GM12891 (cell line): Measurements from ENCODE around the gene RXFP4.

Experiments
- POLR2A ChIP-seq: IDR thresholded peaks from 2 replicates; pipeline ENCODE4 v1.6.1; 2011; ENCODE audit warnings: low read depth, low read length, control low read depth
- POLR2AphosphoS5 ChIP-seq: IDR thresholded peaks from 2 replicates; pipeline ENCODE4 v1.6.1; 2011; ENCODE audit warnings: low read depth, low read length, control low read depth
- SPI1 ChIP-seq: IDR thresholded peaks from 2 replicates; pipeline ENCODE4 v1.6.1; 2011; ENCODE audit warnings: low read depth, low read length, control low read depth
- TAF1 ChIP-seq: IDR thresholded peaks from 2 replicates; pipeline ENCODE4 v1.6.1; 2011; ENCODE audit warnings: low read depth, low read length, control low read depth

DNA sequence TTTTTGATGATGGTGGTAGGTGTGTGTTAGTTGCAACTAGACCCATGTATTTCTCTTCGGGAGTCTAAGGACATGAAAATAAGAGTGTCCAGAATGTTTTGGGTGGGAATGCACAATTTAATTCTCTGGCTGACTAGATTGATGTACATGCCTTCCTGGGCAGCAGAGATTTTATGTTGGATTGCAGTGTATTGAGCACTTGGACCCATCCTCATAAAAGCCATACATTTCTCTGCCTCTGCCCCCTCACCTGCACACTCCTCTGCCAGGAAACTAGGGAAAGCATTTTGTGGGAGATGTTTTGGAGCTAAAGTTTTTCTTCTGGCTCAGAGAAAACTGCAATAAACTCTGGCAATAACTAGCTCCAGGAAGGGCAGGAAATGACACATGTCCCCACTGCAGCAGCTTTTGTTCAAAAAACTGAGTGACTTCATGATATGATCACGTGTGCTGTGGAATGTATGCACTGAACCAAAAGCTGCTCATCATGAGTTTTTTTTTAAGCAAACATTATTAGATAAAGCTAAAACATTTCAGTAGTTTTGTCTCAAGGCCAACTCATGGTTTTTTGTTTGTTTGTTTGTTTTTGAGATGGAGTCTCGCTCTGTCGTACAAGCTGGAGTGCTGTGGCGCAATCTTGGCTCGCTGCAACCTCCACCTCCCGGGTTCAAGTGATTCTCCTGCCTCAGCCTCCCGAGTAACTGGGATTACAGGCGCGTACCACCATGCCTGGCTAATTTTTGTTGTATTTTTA is 47.9 kb upstream of the RXFP4 start:
- TF ChIP-seq POLR2AphosphoS5 (no peak), POLR2A (no peak), TAF1 (no peak), SPI1 (no peak)
